DMS 273 (cell line): ENCODE data around the gene RIC8A.
"Not testable (repeated sequence)": the region's sequence is repeated elsewhere in the genome, so short reads cannot be mapped to it uniquely, and the experiment has no call there.

ENCODE experiments used
- DNase-seq: peaks from one replicate; lab custom pipeline; 2025; ENCODE audit not compliant: unreplicated experiment; lab: John Stamatoyannopoulos, UW

The RIC8A gene

DNA sequence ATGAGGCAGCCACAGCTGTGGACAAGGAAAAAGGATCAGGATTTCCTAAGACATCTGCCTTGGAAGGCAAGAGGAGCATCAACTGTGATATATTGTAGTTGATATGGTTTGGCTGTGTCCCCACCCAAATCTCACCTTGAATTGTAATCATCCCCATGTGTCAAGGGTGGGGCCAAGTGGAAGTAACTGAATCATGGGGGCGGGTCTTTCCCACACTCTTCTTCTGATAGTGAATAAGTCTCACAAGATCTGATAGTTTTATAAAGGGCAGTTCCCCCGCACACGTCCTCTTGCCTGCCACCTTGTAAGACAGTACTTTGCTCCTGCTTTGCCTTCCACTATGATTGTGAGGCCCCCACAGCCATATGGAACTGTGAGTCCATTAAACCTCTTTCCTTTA, 10.2 kb downstream of the RIC8A start:
- DNase-seq = no peak

DNA sequence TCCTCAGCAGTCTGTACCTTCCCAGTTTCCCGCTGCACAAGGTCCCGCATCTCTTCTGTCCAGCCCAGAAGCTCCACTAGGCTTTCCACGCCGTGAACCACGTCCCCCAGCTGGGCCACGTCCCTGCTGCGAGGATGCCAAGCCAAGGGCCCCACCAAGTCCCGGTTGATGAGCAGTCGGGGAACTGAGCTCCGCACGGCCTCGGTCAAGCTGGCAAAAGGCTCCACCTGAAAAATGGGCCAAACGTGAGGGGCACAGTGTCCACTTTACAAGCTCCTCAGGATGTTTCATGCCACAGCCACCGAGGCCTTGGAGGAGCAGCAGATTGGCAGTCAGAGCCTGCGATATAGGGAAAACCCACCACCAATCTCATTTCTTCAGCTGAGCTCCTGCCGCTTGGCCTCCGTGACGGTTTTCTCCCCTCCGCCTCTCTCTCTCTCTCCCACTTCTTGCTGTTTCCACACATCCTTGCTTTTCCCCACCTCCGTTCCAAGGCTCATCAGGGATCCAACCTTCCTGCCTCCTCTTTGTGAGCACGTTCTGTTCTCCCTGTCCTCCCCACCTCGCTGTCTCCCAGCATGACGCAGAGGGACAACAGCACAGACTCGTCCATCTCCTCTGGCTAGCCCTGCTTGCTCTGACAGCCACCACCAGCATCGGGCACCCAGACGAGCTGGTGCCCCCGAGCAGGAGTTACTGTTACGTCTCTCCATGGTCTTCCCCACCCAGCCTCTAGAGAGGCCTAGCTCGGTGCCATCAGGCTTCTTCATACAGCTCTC, 11.5 kb downstream of the RIC8A start:
- DNase-seq = no peak

GRCh38 chr11:220641-221215, 13.2 kb downstream of the RIC8A start:
- not testable (repeated sequence) for DNase-seq

DNA sequence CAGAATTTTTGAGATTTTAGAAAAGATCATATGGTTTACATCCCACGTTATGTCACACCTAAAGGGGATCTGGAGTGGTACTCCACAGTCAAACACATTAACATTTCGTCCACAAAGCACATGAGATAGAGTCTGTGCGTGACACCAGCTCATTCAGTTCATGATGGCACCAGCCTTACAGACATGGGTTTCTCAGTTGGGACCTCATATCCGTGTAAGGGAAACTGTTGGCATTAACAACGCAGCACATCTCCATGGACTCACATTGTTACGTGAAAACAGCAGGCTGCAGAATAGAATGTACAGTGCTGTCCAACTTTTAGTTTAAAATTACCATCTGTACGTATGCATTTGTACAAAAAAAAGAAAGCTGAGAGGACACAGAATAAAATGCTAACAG, 14.0 kb downstream of the RIC8A start:
- no peak for DNase-seq

GRCh38 chr11:221998-222789, 14.7 kb downstream of the RIC8A start:
- DNase-seq = no peak

GRCh38 chr11:223026-223789, 15.7 kb downstream of the RIC8A start:
- no peak for DNase-seq

GRCh38 chr11:223884-224283, 16.4 kb downstream of the RIC8A start:
- no peak for DNase-seq

DNA sequence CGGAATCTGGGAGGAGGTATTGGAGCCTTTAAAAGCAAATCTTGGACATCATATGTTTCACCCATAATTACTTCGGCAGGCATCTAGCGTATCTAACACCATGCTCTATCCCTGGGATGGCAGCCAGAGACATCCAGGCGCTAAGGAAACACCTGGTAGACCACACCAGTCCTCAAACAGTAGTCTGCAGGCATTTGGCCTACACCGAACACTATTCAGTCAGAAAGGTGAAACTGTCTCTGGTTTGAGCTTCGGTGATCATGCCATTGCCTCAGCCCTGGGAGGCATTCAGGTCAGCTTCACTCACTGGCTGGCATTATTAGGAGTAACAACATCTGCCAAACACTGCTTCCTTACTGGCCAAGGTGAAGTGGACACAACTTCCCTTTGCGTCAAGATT, 16.9 kb downstream of the RIC8A start:
- DNase-seq = no peak

- no peak for DNase-seq
These were observed 18.4 kb downstream of the RIC8A start for GRCh38 chr11:225734-226453.

DNA sequence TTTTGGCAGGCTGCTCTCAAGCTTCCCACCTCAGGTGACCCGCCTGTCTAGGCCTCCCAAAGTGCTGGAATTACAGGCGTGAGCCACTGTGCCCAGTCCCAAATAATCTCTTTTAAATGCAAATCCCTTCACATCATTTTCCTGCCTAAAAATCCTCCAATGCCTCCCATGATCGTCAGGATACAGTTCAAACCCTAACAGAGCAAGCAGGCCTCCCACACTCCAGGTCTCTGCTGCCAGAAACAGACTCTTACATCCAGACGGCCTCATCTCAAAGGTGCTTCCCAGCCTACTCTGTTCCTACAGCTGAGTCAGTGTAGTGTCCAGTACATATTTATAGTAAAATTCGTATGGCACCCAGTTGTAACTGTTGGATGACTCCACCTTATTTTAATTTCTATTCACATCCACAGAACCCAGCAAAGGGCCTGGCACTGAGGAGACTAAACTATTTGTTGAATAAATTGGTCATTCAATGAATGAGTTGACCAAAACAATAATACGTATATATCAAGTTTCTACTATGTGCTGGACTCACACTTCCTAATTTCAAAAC, 20.4 kb downstream of the RIC8A start:
- DNase-seq = no peak

DNA sequence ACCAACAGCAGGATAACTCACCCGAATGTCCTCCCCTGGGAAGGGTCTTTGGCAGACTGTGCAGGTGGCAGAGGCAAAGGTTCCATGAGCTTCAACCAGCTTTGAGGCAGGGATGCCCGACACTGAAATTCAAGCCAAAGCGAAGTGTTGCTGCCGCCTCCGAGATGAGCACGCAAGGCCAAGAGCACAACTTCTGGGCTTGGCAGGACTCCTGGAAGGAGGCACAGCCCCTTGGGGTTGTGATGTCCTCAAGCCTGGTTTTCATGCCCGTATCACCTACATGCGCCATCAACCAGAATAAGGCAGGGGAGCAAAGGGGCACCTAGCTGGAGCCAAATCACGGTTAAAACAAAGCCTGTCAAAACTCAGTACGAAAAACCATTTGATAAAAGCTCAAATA, 22.9 kb downstream of the RIC8A start:
- DNase-seq = no peak

DNA sequence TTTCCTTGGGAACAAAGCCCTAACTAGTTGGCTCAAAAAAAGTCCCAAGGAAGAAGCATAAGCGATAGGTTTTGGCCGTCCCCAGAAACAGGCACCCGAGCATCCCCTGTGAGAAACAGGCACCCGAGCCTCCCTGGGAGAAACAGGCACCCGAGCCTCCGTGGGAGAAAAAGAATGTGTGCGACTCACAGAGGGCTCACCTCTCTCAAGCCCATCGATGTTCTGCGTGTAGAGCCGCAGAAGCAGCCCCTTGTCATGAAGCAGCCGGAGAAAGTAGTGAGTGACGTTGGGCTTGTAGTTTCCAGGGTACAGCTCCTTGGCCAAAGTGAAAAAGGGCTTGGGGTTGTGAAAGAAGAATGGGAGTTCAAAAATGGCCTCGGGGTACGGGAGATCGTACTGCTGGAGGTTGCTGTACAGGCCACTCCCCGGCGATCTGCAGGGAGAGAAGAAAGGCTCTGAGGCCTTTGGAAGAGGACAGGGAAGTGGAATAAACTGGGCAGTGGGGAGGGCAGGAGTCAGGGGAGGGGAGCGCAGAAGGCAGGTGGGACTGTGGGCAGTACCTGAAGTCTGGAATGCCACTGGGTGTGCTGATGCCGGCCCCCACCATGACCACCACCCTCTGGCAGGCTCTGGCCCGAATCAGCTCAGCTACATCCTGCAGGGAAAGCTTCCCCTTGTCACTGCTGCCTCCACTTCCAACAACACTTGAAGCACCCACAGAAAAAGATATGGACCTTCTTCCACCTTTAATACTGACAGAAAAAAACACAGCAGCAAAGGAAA, 25.5 kb downstream of the RIC8A start:
- no peak for DNase-seq

- no peak for DNase-seq
These were observed 27.7 kb downstream of the RIC8A start for GRCh38 chr11:235180-235579.

DNA sequence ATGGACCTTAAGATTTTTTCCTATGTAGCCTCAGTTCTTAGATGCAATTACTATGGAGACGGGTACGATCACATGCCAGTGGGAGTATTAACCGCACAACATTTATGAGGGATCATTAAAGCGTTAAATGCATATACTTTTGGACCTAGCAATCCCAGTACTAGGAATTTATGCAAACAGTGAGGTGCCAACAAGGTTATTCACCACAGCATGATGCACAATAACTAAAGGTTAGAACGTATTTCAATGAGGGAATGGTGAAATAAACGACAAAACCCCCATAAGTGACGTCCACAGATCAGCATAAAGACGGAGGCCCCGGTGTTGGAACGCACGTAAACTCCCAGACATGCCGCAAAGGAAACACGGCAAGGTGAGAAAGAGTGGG, 28.1 kb downstream of the RIC8A start:
- no peak for DNase-seq

DNA sequence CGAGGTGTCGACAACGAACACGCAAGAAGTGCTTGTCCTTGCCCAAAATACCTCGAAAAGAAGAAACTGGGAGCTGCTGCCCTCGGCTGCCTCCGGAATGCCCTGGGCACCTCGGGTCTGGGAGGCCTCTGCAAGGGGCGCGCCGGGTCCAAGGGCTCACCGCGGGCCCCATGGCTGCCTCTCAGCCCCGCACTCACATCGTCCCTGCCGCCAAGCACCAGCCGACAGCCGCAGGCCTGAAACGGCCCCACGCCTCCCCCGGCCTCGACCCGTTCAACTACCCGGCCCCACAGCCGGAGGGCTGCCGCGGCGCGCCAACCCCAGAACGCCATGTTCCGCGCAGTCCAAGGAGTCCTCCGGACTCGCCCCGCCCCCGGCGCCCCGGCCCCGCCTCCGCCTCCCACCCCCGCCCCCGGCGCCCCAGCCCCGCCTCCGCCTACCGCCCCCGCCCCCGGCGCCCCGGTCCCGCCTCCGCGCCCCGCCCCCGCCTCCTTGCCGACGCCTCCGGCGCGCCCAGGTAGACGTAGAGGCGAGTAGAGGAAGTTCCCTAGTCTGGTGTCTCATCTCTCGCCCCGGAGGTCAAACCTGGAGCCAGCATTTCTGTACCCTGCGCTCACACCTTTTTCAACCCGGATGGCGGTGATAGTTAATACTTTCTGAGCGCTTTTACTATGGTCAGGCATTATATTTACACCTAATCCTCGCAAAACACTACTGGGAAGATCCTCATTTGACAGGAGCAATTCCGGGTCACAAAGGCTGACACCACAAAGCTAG, 28.7 kb downstream of the RIC8A start, which contains the start of gene SIRT3:
Gene SIRT3, minus strand, starts transcription at position 346 of the 777 bp plus-strand sequence. Its CDS starts 14 bp downstream, at position 332.
- peak; percentile 85 for DNase-seq

GRCh38 chr11:236774-237767, 29.6 kb downstream of the RIC8A start, which contains the start of gene PSMD13:
Gene PSMD13 (plus strand): TSS chr11:236976. CDS start chr11:237050, 74 bp downstream.
- DNase-seq = peak; percentile 92

GRCh38 chr11:238346-238745, 30.8 kb downstream of the RIC8A start:
- not testable (repeated sequence) for DNase-seq
